Stimulated activated naive CD8-positive, alpha-beta T cell treated with anti-CD3 and anti-CD28 coated beads, Interleukin-15, amount 100 ng/mL, for 72 hours (primary cell): ENCODE measurements around the gene FANCM.
"Not testable (repeated sequence)": the region's sequence is repeated elsewhere in the genome, so short reads cannot be mapped to it uniquely, and the experiment has no call there.

Source experiments
- ATAC-seq: fragments of 150-1000 bp; cut with Tn5 transposase; 2 replicates; pipeline ENCODE4 v1.10.0; 2021; ENCODE audit warnings: mild to moderate bottlenecking, moderate library complexity
- DNase-seq, 2 donors: peaks; one replicate each; pipeline ENCODE4 v3.0.0; 2021 to 2022
- H3K27ac Mint-ChIP-seq, 2 donors: one replicate each; pipeline ENCODE4 v1.8.0; 2022; ENCODE audit warnings: mild to moderate bottlenecking in 2 of 2, mixed read lengths in 2 of 2, moderate library complexity in 2 of 2
- H3K27me3 Mint-ChIP-seq: one replicate; pipeline ENCODE4 v1.8.0; 2022; ENCODE audit warnings: mixed read lengths
- H3K4me1 Mint-ChIP-seq: one replicate; pipeline ENCODE4 v1.8.0; 2022; ENCODE audit warnings: mild to moderate bottlenecking, mixed read lengths
- H3K4me3 Mint-ChIP-seq, 2 donors: one replicate each; pipeline ENCODE4 v1.8.0; 2022; ENCODE audit warnings: mild to moderate bottlenecking in 2 of 2, mixed read lengths in 2 of 2, moderate library complexity in 1 of 2
- H3K9me3 Mint-ChIP-seq, 2 donors: one replicate each; pipeline ENCODE4 v1.8.0; 2022; ENCODE audit warnings: mixed read lengths in 2 of 2

The FANCM gene

DNA sequence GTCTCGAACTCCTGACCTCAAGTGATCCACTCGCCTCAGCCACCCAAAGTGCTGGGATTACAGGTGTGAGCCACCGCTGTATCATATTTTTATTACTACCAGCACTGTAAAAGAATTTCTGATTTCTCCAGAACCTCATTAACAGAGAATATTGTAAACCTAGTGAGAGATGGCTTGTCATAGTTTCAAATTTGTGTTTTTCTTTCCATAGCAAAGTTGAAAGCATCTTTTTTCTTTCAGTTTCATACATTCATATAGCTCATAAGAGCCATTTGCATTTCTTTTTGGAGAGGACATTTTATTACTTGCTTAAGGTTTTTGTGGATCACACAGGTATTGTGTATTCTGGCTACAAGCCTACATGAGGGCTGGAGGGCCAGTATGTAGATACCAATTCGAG lies 59.2 kb downstream of the FANCM start:
- Mint-ChIP-seq H3K4me1 (peaks cover 14% of the 10 kb centered on the region), H3K9me3 (no peaks in the 10 kb centered on the region), H3K4me3 (no peak overlapping the region), H3K27me3 (no peaks in the 10 kb centered on the region), H3K27ac (peak overlapping the region in 1 of 2 donors; percentile 33)
- DNase-seq (no peak), ATAC-seq (no peak)

DNA sequence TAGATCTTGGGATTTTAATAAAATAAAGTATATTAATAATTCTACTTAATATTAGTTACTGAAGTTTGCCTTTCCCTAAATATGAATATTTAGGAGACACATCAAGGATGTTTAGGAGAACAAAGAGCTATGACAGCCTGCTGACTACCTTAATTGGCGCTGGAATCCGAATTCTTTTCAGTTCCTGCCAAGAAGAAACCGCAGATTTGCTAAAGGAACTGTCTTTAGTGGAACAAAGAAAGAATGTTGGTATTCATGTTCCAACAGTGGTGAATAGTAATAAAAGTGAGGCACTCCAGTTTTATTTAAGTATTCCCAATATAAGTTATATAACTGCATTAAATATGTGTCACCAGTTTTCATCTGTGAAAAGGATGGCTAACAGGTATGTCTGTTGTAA lies 62.8 kb downstream of the FANCM start:
- Mint-ChIP-seq H3K4me1 (peaks cover 14% of the 10 kb centered on the region), H3K27ac (no peak overlapping the region), H3K27me3 (no peaks in the 10 kb centered on the region), H3K4me3 (no peak overlapping the region), H3K9me3 (no peaks in the 10 kb centered on the region)
- ATAC-seq: no peak
- DNase-seq: no peak

DNA sequence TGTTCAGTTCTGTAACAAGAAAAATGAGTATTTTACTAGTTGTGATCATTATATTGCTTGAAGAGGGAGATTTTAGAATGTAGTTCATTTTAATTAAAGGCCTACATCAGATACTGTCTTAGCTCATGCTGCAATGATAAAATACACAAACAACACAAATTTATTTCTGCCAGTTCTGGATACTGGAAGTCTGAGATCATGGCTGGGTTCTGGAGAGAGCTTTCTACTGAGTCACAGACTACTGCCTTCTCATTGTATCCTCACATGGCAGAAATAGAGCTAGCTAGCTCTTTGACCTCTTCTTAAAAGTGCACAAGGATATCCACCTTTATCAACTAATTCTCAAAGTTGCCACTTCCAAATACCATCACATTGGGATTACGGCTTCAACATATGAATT lies 63.5 kb downstream of the FANCM start:
- ATAC-seq (no peak), DNase-seq (no peak)
- H3K27me3 Mint-ChIP-seq: no peaks in the 10 kb centered on the region
- no peaks in the 10 kb centered on the region for H3K9me3 Mint-ChIP-seq
- H3K4me1 Mint-ChIP-seq: peaks cover 14% of the 10 kb centered on the region
- H3K4me3 Mint-ChIP-seq: no peak overlapping the region
- no peak overlapping the region for H3K27ac Mint-ChIP-seq

DNA sequence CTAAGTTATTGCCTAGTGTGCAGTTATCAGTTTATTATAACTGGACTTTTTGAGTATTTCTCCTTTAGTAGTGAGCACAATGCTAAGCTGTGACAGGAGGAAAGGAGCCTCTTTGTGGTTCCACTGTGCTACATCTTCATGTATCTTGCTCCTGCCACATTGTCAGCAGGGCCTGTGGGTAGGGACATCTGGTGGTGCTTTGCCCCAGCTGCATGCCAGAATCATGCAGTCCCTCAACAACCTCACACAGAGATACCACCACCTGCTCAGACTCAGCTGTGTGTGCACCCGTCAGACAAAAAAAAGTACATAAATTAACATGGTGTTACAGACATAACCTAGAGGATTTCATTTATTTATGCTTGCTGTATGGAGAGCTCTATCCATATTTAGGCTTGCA lies 66.2 kb downstream of the FANCM start:
- Mint-ChIP-seq H3K4me1 (no peaks in the 10 kb centered on the region), H3K27me3 (no peaks in the 10 kb centered on the region), H3K4me3 (no peak overlapping the region), H3K27ac (no peak overlapping the region), H3K9me3 (no peaks in the 10 kb centered on the region)
- peak; percentile 81 for ATAC-seq
- no peak for DNase-seq

DNA sequence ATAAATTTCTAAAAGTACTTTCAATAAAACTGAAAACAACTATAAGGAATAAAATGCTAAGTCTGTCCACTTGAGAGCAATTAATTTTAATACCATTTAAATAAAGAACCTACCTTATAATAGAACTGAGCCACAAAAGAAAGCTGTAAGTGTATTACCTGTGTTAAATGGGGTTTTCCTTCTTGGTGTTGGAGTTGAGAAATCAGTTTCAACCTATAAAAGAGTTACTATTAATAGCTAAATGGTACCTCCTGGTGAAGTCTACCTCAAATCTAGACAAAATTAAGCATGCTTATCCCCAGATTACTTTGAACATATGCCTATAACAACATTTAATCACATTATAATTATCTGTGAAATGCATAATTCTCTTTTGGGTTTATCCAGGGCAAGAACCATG lies 68.5 kb downstream of the FANCM start:
- no peaks in the 10 kb centered on the region for H3K27me3 Mint-ChIP-seq
- no peak overlapping the region for H3K27ac Mint-ChIP-seq
- H3K4me1 Mint-ChIP-seq: no peaks in the 10 kb centered on the region
- H3K4me3 Mint-ChIP-seq: no peak overlapping the region
- no peak for DNase-seq
- H3K9me3 Mint-ChIP-seq: no peaks in the 10 kb centered on the region
- ATAC-seq: no peak

DNA sequence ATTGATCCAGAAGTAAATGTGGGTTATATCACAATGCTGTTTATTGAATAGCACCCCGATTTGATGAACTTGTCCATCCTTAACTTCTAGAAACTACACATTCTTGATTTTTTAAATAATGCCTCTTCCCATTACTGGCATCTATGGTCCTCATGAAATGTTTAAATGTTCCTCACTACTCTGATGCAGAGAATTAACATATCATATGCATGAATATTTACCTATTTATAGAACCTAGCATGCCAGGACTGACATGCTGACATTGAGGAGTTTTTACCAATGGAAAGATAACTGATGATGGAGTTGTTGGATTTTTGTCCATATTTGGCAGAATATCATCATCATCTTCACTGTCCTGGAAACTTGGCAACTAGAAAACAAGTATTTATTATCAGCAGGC lies 74.4 kb downstream of the FANCM start:
- ATAC-seq (no peak), DNase-seq (no peak)
- no peak overlapping the region for H3K27ac Mint-ChIP-seq
- no peaks in the 10 kb centered on the region for H3K4me1 Mint-ChIP-seq
- no peaks in the 10 kb centered on the region for H3K27me3 Mint-ChIP-seq
- H3K9me3 Mint-ChIP-seq: no peaks in the 10 kb centered on the region
- no peak overlapping the region for H3K4me3 Mint-ChIP-seq

DNA sequence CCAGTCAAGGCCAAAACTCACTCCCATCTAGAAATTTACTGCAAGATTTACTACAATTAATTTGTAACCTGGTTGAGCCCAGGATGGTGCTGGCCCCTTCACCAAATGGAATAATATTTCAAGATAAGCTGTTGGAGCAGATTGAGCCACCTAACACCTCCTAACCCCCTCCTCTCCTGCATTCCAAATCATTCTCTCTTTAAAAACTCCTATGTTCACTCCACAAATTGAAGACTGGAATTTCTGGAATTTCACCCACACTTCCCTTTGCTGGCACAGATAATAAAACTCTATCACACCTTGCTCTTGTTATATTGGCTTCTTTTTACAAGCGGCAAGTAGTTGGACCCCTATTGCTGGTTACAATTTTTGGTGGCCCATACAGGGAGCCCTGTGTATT lies 75.6 kb downstream of the FANCM start:
- ATAC-seq (no peak), DNase-seq (no peak)
- Mint-ChIP-seq H3K27me3 (no peaks in the 10 kb centered on the region), H3K27ac (no peak overlapping the region), H3K4me3 (no peak overlapping the region), H3K4me1 (no peaks in the 10 kb centered on the region), H3K9me3 (no peaks in the 10 kb centered on the region)

DNA sequence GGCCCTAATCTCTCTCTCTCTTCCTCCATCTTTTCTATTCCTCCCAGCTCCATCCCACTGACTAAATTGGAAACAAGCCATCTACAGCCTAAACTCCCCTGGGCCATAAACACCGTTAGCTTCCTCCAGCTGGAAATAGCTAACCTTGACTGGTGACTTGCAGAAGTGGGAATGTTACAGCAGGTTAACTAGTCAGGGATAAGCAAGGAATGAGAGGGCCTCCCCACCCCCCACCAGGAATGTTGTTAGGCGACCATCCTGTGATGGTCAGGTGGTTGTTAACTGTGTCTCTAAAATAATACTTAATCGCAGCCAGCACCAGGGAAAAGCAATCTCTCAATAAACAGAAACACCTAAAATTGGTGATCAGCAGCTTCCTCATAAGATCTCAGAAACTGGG lies 76.5 kb downstream of the FANCM start:
- Mint-ChIP-seq H3K9me3 (no peaks in the 10 kb centered on the region), H3K27ac (no peak overlapping the region)

DNA sequence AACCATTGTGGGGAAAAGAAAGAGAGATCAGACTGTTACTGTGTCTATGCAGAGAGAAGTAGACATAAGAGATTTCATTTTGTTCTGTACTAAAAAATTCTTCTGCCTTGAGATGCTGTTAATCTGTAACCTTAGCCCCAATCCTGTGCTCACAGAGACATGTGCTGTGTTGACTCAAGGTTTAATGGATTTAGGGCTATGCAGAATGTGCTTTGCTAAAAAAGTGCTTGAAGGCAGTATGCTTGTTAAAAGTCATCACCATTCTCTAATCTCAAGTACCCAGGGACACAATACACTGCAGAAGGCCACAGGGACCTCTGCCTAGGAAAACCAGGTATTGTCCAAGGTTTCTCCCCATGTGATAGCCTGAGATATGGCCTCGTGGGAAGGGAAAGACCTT lies 78.0 kb downstream of the FANCM start:
- not testable (repeated sequence) for ATAC-seq, H3K4me1 Mint-ChIP-seq, DNase-seq, H3K9me3 Mint-ChIP-seq, H3K27ac Mint-ChIP-seq, H3K27me3 Mint-ChIP-seq, H3K4me3 Mint-ChIP-seq

More for the DNA sequence above, 76.5 kb downstream of the FANCM start:
- DNase-seq (no peak), ATAC-seq (no peak)
- H3K27me3 Mint-ChIP-seq: no peaks in the 10 kb centered on the region
- H3K4me3 Mint-ChIP-seq: no peak overlapping the region
- H3K4me1 Mint-ChIP-seq: no peaks in the 10 kb centered on the region

DNA sequence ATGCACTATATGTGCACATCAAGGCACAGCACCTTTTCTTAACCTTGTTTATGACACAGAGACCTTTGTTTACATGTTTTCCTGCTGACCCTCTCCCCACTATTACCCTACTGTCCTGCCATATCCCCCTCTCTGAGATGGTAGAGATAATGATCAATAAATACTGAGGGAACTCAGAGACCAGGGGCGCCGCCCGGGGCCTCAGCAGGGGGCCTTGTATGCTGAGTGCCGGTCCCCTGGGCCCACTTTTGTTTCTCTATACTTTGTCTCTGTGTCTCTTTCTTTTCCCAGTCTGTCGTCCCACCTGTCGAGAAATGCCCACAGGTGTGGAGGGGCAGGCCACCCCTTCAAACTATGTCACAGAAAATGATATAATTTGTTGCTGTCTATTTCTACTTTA lies 78.6 kb downstream of the FANCM start:
- not testable (repeated sequence) for H3K4me3 Mint-ChIP-seq, ATAC-seq, H3K27me3 Mint-ChIP-seq, H3K4me1 Mint-ChIP-seq, DNase-seq, H3K9me3 Mint-ChIP-seq, H3K27ac Mint-ChIP-seq

DNA sequence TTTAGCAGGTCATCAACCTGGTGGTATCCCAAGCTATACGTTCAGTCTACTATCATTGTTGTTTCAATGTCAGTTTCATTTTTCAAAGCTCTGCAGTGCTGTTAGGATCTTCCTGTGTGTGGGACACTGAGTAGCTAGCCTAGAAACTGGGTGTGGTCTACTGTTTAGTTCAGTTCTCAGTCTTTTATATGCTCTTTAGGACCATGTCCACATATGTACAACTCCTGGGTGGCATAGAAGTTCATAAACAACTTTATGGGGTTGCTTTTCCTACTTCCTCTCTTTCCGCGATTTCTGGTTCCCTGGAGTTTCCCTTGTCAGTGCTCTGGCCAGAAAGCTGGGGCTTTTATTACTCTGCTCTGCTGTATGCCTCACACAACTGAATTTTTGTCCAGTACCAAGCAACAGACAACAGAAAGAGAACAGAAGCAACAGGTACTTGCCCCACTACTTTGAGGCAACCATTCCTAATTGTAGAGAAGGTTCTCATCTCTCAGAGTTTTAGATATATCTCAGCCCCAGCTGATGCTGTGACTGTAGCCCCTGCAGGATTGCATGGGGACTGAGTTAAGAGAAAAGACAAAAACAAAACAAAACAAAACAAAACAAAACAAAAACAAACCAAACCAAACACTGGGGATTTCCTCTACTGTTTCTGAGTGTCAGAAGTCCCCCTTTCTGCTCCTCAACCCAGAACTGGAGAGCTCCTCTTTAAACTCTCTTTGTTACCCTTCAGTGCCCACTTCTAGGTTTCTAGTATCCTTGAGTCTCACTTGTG lies 86.9 kb downstream of the FANCM start:
- DNase-seq (no peak), ATAC-seq (no peak)
- H3K9me3 Mint-ChIP-seq: no peaks in the 10 kb centered on the region
- H3K4me3 Mint-ChIP-seq: no peak overlapping the region
- no peaks in the 10 kb centered on the region for H3K27me3 Mint-ChIP-seq
- peak overlapping the region in 1 of 2 donors; percentile 12 for H3K27ac Mint-ChIP-seq
- H3K4me1 Mint-ChIP-seq: peaks cover 23% of the 10 kb centered on the region

DNA sequence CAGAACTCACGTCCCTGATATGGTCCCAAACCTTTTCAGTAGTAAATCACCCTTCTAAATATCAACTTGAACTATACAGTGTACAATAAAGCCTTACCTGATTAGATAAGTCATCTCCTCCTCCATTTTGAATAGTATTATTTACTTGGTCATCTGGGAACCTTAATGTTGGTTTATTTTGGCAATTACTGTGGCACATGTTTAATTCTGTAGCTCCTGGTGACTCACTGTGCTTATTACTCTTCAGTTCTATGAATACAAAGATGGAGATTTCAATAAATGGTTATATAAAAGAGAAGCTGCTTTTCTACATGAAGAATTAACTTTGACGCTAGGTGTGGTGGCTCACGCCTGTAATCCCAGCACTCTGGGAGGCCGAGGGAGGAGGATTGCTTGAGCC lies 91.8 kb downstream of the FANCM start:
- no peak for DNase-seq
- no peak overlapping the region for H3K27ac Mint-ChIP-seq
- H3K27me3 Mint-ChIP-seq: no peaks in the 10 kb centered on the region
- H3K9me3 Mint-ChIP-seq: no peaks in the 10 kb centered on the region
- H3K4me1 Mint-ChIP-seq: peaks cover 23% of the 10 kb centered on the region
- H3K4me3 Mint-ChIP-seq: no peak overlapping the region
- no peak for ATAC-seq

DNA sequence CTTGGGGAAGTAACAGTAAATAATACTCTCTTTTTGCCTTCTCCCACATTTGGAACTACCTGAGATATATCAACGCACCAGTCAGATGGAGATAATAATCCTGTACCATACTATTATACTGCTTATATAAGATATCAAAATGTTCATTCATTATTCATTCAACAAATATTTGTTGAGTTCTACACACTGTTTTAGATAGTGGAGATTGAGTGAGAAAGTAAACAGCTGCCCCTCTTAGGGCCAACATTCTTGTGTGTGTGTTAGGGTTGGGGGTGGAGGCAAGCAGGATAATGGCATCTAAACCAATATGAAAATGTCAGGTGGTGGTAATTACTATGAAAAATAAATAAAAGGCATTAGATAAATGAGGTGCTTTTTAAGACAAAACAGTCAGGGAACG lies 103.3 kb downstream of the FANCM start:
- Mint-ChIP-seq H3K27ac (no peak overlapping the region), H3K27me3 (no peaks in the 10 kb centered on the region)
- no peak for DNase-seq

DNA sequence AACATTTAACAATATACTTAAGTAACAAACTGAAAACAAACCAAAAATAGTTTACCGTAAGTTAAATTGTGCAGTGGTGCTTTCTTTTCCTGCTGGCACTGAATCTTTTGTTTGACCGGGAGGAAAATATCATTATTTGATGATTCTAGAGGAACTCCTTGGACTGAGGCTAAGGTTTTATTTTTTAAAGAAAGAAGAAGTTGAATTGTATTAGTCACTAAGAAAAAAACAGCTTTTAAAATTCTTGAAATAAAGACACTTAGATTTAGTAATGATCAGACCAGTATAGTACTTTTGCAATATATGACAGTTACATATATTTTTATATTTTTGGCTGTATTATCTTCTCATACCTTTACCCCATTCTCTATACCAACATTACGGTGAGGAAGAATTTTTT lies 107.0 kb downstream of the FANCM start:
- Mint-ChIP-seq H3K9me3 (no peaks in the 10 kb centered on the region), H3K4me1 (no peaks in the 10 kb centered on the region), H3K27me3 (no peaks in the 10 kb centered on the region), H3K27ac (no peak overlapping the region), H3K4me3 (no peak overlapping the region)
- ATAC-seq (no peak), DNase-seq (no peak)

More for the DNA sequence above, 103.3 kb downstream of the FANCM start:
- Mint-ChIP-seq H3K9me3 (no peaks in the 10 kb centered on the region), H3K4me3 (no peak overlapping the region), H3K4me1 (no peaks in the 10 kb centered on the region)
- ATAC-seq: no peak

DNA sequence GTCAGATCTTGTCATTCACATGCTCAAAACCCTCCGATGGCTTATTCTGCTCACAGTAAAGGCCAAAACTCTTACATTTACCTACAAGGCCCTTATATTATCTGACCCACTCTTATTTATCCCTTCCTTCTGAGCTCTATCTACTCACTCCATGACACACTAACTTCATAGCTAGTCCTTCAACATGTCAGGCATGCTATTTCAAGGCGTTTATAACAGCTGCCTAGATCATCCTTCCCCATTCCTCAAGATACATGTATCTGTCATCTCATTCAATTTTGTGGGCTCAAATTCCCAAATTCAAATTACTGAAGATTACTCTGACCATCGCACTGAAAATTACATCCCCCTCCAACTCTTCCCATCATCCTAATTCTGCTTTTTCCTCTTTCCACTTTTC lies 110.4 kb downstream of the FANCM start:
- ATAC-seq (no peak), DNase-seq (no peak)
- no peaks in the 10 kb centered on the region for H3K27me3 Mint-ChIP-seq
- no peak overlapping the region for H3K27ac Mint-ChIP-seq
- H3K4me1 Mint-ChIP-seq: peaks cover 11% of the 10 kb centered on the region
- no peak overlapping the region for H3K4me3 Mint-ChIP-seq
- no peaks in the 10 kb centered on the region for H3K9me3 Mint-ChIP-seq

DNA sequence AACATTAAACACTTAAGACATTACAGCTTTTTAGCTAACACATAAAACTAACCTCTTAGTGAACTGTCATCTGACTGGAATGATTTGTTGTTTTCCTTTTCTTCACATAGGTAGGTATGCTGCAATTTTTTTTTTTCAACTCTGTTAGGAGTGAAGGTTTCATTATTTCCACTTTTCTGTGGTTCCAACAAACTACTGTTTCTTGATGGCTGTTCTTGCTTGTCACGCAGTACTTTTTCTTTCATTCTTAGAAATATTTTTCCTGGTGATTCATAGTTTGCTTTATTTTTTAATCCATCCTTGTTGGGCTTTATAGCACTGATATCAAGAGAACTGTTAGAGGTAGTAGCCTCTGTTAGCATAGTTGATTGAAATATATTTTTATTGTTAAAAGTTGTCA lies 111.0 kb downstream of the FANCM start:
- ATAC-seq (peak; percentile 80), DNase-seq (no peak)
- H3K4me3 Mint-ChIP-seq: no peak overlapping the region
- H3K4me1 Mint-ChIP-seq: peaks cover 16% of the 10 kb centered on the region
- no peak overlapping the region for H3K27ac Mint-ChIP-seq
- H3K9me3 Mint-ChIP-seq: no peaks in the 10 kb centered on the region
- H3K27me3 Mint-ChIP-seq: no peaks in the 10 kb centered on the region

DNA sequence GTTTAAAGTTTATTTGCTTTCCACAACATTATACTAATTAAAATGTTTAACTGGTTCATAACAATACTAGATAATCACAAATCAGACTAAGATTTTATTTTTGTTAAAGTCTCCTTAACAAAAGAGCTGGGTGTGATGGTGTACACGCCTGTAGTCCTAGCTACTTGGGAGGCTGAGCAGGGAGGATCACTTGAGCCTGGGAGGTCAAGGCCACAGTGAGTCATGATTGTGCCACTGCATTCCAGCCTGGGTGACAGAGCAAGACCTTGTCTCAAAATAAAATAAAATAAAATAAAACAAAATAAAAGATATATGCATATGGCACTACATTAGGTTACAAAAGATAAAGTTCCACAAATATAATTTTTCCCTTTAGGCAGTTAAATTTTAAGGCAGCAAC lies 111.7 kb downstream of the FANCM start:
- no peak overlapping the region for H3K4me3 Mint-ChIP-seq
- H3K27ac Mint-ChIP-seq: no peak overlapping the region

More for the DNA sequence above, 111.7 kb downstream of the FANCM start:
- no peak for DNase-seq
- no peaks in the 10 kb centered on the region for H3K9me3 Mint-ChIP-seq
- peaks cover 16% of the 10 kb centered on the region for H3K4me1 Mint-ChIP-seq
- no peak for ATAC-seq
- H3K27me3 Mint-ChIP-seq: no peaks in the 10 kb centered on the region
